Measurements from ENCODE around the gene TMEM62. TPM values are rescaled to one million over a fixed set of nuclear protein-coding genes. Genes with fewer than 3 reads are reported as not detected.

TMEM62 gene
- 11.7 TPM for total RNA-seq
- long read RNA-seq, transcript TMEM62-201 (14 exons, 2,771 nt), result major isoform, 5 of 7 reads
- long read RNA-seq, partial matches to known transcripts, result 0 of 7 reads
- long read RNA-seq, other reads (novel, unspliced or antisense), result 2 of 7 reads

DNA sequence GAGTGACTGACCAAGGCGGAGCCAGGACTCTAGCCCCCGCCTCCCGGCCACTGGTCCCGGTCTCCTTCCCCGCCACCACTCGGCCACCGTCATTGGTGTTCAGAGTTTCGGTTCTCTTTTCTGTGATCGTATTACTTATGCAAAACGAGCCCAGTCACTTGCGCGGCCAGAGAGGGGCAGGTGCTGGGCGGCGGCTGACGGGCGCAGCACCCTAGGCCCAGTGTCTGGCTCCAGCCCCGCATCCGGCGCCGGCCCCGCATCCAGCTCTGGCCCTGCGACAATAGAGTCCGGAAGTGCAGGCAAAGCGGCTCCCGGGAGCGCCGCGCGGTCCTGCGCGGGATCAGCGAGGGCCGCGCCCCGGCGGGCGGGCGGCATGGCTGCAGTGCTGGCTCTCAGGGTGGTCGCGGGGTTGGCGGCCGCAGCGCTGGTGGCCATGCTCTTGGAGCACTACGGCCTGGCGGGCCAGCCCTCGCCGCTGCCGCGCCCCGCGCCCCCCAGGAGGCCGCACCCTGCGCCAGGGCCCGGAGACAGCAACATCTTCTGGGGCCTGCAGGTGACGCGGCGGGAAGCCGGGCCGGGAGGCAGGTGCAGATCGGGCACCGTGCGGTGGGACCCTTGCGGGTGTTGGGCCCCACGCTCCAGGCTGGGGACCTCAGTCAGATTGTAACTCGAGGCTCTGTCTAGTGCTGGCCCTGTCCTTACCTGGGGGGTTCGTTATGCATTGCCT, at the start of gene TMEM62:
Gene TMEM62, plus strand, starts transcription at position 157 of the 727 bp plus-strand sequence. Its CDS starts 217 bp downstream, at position 374.
- ATAC-seq, result peak; percentile 90
- intact Hi-C loops (cut with DNase I), result no loop called here
- DNase-seq (ENCODE audit: missing footprints), result peak; percentile 93

DNA sequence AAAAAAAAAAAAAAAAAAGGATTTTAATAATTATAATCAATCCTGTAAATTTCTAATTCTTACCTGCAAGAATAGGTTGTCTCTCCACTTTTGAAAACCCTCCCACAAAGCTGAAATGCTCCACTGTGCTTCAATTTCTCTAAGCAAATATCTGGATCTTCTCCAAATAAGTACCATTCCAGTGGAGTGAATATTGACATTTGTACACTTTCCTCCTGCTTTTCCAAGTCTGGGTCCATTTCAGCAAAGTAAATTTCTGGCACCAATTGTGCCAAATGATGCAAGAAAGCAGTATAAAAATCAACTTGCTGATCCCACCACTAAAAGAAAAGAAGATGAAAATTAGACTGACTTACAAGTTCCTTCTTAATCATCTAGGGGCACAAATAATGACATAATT, 47.5 kb upstream of the TMEM62 start:
- ATAC-seq (no peak), DNase-seq (ENCODE audit: missing footprints) (no peak)
- intact Hi-C loops (cut with DNase I), result no loop called here

DNA sequence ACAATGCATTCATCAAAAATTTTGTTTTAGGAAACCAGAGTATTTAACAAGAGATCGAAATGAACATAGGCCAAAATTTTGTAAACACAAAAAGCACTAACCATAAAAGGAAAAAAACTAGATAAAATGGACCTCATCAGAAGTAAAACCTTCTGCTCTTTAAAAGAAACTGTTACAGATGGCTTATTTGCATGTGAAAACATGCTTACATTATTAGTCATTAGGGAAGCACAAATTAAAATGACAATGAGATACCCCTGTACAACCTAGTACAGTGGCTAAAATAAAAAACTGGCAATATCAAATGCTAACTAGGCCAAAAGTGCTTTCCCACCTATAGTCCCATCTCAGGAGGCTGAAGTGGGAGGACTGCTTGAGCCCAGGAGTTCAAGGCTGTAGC, 46.8 kb upstream of the TMEM62 start:
- ATAC-seq (no peak), DNase-seq (ENCODE audit: missing footprints) (no peak)
- intact Hi-C loops (cut with DNase I), result no loop called here

DNA sequence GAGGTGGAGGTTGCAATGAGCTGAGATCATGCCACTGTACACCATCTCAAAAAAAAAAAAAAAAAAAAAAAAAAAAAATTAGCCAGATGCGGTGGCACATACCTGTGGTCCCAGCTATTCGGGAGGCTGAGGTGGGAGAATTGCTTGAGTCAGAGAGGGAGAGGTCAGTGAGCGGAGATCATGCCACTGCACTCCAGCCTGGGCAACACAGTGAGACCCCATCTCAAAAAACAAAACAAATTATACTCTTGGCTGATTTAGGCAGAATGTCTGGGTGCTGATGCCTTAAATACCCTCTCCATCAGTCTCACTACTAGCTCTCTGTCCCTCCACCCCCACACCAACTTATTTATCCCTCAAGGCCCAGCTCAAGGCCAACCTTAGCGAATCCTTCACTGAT, 41.5 kb upstream of the TMEM62 start:
- ATAC-seq (no peak), DNase-seq (ENCODE audit: missing footprints) (no peak)
- intact Hi-C loops (cut with DNase I), result no loop called here

DNA sequence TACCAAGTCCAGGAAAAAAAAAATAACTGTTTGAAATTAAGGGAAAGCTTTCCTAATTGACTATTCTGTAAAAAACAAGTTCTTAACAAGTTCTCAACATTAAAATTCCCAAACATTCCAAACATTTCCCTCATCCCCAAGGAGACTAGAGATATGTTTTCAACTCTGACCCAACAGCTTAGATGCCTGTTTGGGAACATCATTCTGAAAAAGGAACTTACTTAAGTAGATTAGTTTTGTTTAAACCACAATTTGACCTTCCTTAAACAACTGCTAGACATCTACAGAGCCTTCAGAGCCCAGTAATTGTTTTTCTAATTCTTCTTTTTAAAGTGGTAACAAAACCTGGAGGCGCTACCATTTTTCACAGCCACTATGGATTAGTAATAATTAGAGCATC, 40.4 kb upstream of the TMEM62 start:
- no peak for ATAC-seq

DNA sequence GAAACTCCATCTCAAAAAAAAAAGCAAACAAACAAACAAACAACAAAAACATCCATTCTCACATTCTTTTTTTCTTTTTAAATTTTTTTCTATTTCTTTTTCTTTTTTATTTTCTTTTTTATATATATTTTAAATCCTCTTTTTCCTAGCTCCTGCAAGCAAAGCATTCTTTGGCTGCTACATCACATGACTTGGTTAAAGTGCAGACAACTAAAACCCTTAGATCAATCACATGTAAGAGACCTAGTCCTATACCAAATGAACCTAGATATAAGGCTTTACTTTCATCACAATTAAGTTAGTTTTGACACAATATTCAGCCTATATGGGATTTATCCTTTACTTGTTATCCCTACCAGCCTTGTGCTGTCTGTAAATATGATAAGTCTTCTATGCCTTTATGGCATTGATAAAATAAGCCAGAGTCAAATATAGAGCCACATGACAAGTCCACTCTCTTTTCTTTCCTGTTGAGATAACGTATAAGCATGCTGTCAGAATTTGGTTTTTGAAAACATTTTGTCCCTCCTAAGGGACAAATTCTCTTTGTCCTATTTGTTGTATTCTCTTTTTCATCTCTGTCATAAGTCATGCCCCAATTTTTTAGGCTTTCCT, 38.9 kb upstream of the TMEM62 start:
- DNase-seq (ENCODE audit: missing footprints) (no peak), ATAC-seq (no peak)
- intact Hi-C loops (cut with DNase I), result no loop called here

More for the DNA sequence above, 40.4 kb upstream of the TMEM62 start:
- no peak for DNase-seq (ENCODE audit: missing footprints)
- intact Hi-C loops (cut with DNase I), result no loop called here

DNA sequence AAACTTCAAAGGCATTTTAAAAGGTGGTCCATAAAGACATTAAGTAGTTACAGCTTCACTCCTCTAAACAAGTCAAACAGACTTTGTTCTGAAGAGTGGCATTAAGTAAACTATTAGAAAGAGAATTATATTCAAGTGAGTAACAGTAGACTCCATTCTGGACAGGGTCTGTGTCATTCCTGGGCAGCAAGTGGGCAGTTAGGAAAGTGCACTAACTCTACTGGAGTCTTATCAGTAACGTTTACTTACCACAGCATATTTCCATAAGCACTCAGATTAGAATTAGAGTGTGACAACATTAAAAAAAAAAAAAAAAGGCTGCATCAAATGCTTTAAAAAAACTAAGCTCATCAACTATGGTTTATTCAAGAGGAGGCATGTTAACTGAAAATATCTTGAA, 38.1 kb upstream of the TMEM62 start:
- ATAC-seq (no peak), DNase-seq (ENCODE audit: missing footprints) (no peak)
- intact Hi-C loops (cut with DNase I), result no loop called here

DNA sequence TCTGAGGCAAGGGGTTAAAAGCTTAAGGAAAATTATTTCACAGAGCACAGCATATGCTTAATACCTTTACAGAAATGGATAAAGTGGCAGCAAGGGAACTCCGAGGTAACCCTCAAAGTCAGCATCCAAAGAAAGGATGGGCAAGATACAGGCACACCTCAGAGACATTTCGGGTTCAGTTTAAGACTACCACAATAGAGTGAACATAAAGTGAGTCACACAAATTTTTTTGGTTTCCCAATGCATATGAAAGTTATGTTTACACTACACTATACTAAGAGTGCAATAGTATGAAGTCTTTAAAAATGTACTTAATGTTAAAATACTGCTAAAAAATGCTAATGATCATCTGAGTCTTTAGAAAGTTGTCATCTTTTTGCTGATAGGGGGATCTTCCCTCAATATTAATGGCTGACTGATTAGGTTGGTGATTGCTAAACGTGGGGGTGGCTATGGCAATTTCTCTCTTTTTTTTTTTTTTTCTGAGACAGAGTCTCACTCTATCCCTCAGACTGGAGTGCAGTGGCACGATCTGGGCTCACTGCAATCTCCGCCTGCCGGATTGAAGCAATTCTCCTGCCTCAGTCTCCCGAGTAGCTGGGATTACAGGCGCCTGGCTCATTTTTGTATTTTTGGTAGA, 37.6 kb upstream of the TMEM62 start:
- no peak for DNase-seq (ENCODE audit: missing footprints)
- intact Hi-C loops (cut with DNase I), result no loop called here
- ATAC-seq, result no peak

DNA sequence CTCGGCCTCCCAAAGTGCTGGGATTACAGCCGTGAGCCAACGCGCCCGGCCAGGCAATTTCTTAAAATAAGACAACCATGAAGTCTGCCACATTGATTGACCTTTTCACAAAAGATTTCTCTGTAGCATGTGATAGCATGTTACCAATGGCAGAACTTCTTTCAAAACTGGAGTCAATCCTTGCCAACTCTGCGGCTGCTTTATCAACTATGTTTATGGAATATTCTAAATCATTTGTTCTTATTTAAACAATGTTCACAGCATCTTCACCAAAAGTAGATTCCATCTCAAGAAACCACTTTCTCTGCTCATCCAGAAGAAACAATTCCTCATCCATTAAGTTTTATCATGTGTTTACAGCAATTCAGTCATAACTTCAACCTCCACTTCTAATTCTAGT, 37.0 kb upstream of the TMEM62 start:
- ATAC-seq, result no peak
- no peak for DNase-seq (ENCODE audit: missing footprints)
- intact Hi-C loops (cut with DNase I), result no loop called here

DNA sequence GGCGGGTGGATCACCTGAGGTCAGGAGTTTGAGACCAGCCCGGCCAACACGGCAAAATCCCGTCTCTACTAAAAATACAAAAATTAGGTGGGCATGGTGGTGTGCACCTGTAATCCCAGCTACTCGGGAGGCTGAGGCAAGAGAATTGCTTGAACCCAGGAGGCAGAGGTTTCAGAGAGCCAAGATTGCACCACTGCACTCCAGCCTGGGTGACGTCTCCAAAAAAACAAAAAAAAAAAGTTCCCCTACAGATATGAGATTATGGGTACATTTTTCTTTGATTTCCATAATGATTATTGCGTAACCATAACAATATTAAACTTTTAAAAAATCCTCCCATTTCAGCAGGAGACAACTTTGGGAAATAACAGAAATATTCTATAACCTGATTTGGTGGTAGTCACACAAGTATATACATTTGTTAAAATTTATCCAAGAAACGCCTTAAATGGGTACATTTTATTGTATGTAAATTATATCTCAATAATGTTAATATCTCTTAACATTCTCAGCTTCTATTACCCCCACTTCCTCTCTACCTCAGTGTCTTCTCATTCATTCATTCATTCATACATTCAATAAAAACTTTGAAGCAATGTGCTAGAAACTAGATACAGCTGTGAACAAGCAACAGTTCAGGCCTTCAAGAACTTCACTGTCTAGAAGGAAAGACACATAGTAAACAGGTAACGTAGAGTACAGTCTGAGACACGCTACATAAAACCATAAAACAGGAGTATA, 34.1 kb upstream of the TMEM62 start:
- DNase-seq (ENCODE audit: missing footprints) (no peak), ATAC-seq (no peak)
- intact Hi-C loops (cut with DNase I), result no loop called here

DNA sequence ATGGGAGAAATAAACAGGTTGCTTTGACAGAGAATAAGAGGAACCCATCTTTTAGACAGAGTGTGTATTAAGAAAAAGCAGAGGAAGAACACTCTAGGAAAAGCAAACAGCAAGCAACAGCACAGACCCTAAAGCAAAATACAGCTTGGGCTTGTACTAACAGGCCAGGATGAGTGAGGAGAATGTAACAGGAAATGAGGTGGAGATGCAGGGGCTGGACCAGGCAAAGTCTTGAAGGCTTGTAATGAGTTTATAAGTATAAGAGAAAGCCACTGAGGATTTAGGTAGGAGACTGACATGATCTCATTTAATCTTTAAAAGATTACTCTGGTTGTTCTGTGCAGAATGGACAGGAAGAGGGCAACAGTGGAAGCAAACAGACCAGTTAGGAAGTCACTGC, 32.4 kb upstream of the TMEM62 start:
- ATAC-seq, result no peak
- intact Hi-C loops (cut with DNase I), result no loop called here
- DNase-seq (ENCODE audit: missing footprints), result no peak

DNA sequence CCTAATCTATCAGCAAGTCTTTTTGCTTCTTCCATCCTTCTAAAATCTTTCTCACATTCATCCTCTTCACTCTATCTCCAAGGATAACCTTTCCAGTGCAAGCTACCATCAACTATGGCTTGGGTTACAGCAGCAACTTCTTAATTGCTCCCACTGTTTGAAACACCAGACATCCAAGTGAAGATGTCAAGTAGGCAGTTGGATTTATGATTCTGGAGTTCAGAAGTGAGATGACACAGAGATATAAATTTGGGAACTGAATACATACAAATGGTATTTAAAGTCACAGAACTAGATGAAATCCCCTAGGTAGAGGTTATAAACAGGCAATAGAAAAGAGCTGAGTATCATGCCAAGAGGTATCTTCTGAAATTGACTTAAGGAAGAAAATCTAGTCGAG, 31.2 kb upstream of the TMEM62 start:
- no peak for DNase-seq (ENCODE audit: missing footprints)
- intact Hi-C loops (cut with DNase I), result no loop called here
- no peak for ATAC-seq

DNA sequence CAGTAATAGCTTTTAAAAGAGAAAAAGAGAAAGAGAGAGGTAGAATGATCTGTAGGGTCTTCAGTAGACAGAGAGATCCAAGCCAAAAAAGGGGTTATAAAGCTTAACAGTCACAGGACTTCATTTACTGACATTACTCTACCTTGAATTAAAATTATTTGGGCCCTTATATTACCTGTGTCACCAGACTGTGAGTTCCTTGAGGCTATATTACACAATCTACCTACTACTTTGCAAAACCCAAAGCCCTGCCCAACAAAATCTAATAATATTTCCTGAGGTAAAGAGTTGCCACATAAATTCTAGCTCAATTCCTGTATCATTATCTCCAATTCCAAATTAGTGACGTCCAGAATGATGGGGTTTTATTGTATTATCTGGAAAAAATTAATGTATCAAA, 29.5 kb upstream of the TMEM62 start:
- intact Hi-C loops (cut with DNase I), result no loop called here
- no peak for ATAC-seq
- DNase-seq (ENCODE audit: missing footprints), result no peak

DNA sequence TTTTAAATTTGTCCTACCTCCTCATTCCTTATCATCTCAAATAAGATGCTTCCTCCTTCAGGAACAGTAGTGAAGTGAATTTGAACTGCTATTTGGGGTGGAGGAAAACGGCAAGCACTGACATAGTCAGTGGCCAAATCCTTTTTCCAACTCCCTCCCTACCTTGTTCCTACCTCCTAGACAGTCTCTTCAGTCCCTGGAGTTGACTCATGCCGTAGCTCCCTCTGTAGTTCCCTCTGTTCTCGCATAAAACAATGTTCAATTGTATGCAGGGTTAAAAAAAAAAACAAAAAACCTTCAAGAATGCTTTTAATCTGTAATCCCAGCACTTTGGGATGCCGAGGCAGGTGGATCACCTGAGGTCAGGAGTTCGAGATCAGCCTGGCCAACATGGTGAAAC, 29.0 kb upstream of the TMEM62 start:
- intact Hi-C loops (cut with DNase I), result no loop called here

DNA sequence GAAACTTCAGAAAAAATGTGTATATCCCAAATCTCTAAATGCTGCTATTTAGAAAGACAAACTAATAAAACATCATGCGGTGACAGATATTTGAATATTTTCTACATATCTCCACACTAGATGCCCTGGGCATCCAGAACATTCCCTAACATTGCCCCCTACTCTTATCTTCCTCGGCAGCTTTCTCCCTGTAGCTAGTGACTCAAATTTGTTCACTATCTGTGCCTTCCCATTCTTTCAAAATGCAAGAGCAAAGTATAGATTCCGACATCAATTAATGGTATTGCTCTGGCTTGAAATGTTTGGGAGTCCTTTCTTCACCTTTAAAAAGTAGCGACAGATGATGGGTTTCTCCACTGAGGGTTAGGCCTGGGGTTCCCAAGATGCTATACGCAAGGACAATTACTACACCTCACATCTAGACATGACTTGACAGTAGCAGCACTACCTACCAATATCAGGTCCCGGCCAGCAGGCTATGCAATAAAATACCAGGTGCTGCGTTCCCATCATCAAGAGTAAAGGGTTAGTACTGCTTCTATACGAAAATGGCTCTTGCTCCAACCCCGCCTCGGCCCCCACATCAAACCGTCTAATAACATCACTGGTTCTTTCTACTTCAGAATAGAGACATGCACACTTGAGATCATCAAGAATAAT, 28.2 kb upstream of the TMEM62 start:
- intact Hi-C loops (cut with DNase I), result no loop called here
- ATAC-seq, result peak; percentile 41
- DNase-seq (ENCODE audit: missing footprints), result no peak

More for the DNA sequence above, 29.0 kb upstream of the TMEM62 start:
- DNase-seq (ENCODE audit: missing footprints) (no peak), ATAC-seq (no peak)

DNA sequence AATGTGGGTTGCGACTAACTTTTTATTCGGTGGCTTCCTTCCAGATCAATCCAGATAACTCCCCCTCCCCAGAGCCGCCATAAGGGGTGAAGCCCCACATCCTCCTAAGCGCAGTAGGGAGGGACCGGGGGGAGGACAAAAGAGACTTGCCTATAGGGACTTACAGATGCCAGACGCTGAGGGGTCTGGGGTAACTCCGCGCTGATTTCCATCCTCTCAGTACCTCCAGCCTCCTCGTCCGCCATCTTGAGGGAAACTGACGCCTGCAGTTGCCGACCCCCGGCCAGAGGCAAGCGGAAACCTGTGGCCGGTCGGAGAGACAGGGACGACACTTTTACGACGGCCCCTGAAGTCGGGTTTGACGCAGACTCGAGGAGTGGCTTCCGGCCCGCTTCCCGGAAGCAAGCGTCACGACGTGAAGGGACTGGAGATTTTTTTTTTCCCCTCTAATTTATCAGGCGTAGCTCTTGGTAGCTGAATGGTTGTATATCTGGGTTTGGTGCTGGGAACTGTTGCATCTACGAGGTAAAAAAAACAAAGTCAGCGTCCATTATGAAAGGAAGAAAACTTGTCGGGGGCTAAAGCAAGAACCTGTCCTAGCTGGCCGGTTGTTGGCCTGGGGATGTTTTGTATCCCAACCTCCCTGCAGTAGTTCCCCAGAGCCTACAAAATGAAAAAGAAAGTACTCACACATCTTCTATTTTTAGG, 27.5 kb upstream of the TMEM62 start, which contains the start of gene UBR1:
Gene UBR1, minus strand, starts transcription at position 261 of the 708 bp plus-strand sequence. Its CDS starts 16 bp downstream, at position 245.
- intact Hi-C loops (cut with DNase I), result no loop called here
- peak; percentile 96 for DNase-seq (ENCODE audit: missing footprints)
- ATAC-seq, result peak; percentile 94

DNA sequence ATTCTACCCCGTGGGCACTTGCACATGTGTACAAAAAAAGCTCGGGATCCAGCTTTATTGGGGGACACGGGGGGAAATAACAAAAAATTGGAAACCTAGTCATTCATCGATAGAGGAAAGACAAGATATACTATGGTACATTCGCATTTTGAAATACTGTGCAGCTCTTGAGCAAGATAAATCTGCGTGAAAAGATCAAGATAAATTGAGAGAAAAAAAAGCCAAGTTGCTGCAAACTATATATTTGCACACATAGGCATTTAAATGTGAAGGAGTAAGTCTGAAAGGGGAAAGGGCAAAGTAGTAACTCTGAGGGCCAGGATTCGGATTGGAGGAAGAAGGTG, 26.9 kb upstream of the TMEM62 start:
- intact Hi-C loops (cut with DNase I), result no loop called here
- no peak for DNase-seq (ENCODE audit: missing footprints)
- ATAC-seq, result no peak

DNA sequence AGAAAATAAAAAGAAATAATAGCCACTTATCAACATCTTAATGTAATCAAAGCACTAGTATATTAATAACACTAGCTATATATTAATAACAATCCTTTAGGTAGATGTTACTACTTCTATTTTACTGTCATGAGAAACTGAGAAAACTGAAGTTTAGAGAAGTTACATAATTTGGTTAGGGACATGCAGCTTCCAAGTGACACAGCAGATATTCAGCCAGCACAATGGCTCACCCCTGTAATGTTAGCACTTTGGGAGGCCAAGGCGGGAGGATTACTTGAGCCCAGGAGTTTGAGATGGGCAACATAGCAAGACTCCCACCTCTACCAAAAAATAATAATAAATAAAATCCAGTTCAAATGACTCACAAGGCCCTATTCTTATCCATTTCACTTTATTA, 25.6 kb upstream of the TMEM62 start:
- DNase-seq (ENCODE audit: missing footprints) (no peak), ATAC-seq (no peak)
- intact Hi-C loops (cut with DNase I), result no loop called here
